ENCODE measurements around the gene ARID5A. TPM values are rescaled to one million over a fixed set of nuclear protein-coding genes. Genes with fewer than 3 reads are reported as not detected.

The ARID5A gene
- total RNA-seq, 3 donors from 2014 or later, result 4.8 to 17.6 (median 10.3) TPM

DNA sequence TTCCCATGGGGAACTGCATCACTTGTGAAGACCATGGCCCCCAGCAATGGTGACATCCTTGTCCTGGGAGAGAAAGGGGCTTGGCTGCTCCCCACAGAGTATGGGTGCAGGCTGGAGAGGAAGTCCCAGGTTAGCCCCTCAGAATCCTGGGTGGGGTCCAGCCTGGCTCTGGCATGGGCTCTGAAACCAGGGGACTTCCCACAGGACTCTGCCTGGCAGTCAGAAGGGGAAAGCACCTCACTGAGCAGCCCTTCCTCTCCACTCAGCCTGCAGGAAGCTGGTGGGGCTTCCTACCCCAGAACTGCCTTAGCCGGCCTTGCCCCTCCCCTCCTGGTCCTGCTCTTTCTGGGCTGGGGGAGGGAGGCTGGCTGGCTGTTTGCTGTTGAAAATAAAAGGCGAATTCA, 35.1 kb upstream of the ARID5A start:
- intact Hi-C loops (cut with DNase I, micrococcal nuclease), result no loop called here
- no peaks in the 10 kb centered on the region for H3K9me3 ChIP-seq
- H3K36me3 ChIP-seq (ENCODE audit: low read depth), result no peaks in the 10 kb centered on the region
- ATAC-seq (no peak), DNase-seq (no peak)
- peaks cover 23% of the 10 kb centered on the region for H3K4me1 ChIP-seq (ENCODE audit: low read depth)
- TF ChIP-seq, protein P1, sequence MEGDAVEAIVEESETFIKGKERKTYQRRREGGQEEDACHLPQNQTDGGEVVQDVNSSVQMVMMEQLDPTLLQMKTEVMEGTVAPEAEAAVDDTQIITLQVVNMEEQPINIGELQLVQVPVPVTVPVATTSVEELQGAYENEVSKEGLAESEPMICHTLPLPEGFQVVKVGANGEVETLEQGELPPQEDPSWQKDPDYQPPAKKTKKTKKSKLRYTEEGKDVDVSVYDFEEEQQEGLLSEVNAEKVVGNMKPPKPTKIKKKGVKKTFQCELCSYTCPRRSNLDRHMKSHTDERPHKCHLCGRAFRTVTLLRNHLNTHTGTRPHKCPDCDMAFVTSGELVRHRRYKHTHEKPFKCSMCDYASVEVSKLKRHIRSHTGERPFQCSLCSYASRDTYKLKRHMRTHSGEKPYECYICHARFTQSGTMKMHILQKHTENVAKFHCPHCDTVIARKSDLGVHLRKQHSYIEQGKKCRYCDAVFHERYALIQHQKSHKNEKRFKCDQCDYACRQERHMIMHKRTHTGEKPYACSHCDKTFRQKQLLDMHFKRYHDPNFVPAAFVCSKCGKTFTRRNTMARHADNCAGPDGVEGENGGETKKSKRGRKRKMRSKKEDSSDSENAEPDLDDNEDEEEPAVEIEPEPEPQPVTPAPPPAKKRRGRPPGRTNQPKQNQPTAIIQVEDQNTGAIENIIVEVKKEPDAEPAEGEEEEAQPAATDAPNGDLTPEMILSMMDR (IDR thresholded peaks at IDR 0.05), result no peak
- H3K4me3 ChIP-seq, result no peak overlapping the region

GRCh38 chr2:96501886-96502810, 34.4 kb upstream of the ARID5A start:
- peak; percentile 73 to 80 (median 78) for DNase-seq
- no peaks in the 10 kb centered on the region for H3K36me3 ChIP-seq (ENCODE audit: low read depth)
- intact Hi-C loops (cut with DNase I, micrococcal nuclease), result no loop called here
- peaks cover 23% of the 10 kb centered on the region for H3K4me1 ChIP-seq (ENCODE audit: low read depth)
- H3K4me3 ChIP-seq, result no peak overlapping the region
- peak; percentile 65 for ATAC-seq
- no peaks in the 10 kb centered on the region for H3K9me3 ChIP-seq
- TF ChIP-seq, protein P1 (IDR thresholded peaks at IDR 0.05), result no peak

GRCh38 chr2:96502891-96503636, 33.5 kb upstream of the ARID5A start:
- H3K4me1 ChIP-seq (ENCODE audit: low read depth), result peaks cover 28% of the 10 kb centered on the region
- peak; percentile 41 for ATAC-seq
- no peaks in the 10 kb centered on the region for H3K36me3 ChIP-seq (ENCODE audit: low read depth)
- intact Hi-C loops (cut with DNase I, micrococcal nuclease), result no loop called here
- DNase-seq, result peak in 2 of 3 donors; percentile 62
- no peak overlapping the region for H3K4me3 ChIP-seq
- no peaks in the 10 kb centered on the region for H3K9me3 ChIP-seq
- TF ChIP-seq, protein P1 (IDR thresholded peaks at IDR 0.05), result no peak

DNA sequence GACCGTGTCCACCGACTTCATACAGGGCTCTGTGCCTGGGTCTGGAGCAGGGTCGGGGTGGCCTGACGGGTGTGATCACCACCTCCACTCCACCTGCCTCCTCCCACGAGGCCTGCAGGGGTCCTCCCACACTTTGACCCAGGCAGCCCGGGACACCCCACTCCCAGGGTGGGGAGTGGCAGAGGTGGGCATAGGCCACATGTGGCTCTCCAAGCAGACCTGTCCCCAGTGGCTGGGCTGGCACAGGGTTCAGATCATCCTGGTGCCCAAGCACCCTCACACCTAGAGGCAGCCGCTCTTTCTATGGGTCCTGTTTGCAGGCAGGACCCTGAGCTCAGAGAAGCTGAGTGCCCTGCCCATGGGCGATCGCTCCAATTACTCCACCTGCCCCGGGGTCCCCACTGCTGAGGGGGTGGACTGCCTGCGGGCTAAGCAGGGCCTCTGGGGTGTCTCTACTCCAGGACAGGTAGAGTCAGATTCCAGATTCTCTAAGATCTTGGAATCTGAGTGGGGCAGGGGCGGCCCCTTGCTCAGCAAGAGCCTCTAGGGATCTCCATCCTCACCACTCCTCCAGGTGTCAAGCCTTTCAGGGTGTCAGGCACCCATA, 32.8 kb upstream of the ARID5A start:
- Histone ChIP-seq H3K4me3 (no peak overlapping the region), H3K4me1 (ENCODE audit: low read depth) (peaks cover 33% of the 10 kb centered on the region)
- intact Hi-C loops (cut with DNase I, micrococcal nuclease), result no loop called here

More for the DNA sequence above, 32.8 kb upstream of the ARID5A start:
- H3K9me3 ChIP-seq, result no peaks in the 10 kb centered on the region
- H3K36me3 ChIP-seq (ENCODE audit: low read depth), result no peaks in the 10 kb centered on the region
- ATAC-seq (no peak), DNase-seq (no peak)
- TF ChIP-seq, protein P1 (IDR thresholded peaks at IDR 0.05), result no peak

All from mucosa of descending colon (tissue), 3 donors.